Esophagus muscularis mucosa (tissue), 4 donors: ENCODE measurements around the gene HS3ST4. TPM values are rescaled to one million over a fixed set of nuclear protein-coding genes. Genes with fewer than 3 reads are reported as not detected.

Source experiments
- DNase-seq: peaks from one replicate; pipeline ENCODE4 v3.0.0-alpha.2; 2017; ENCODE audit errors: extremely low spot score
- H3K27ac ChIP-seq, 4 donors: fragments of 200-600 bp; sonication (generic); replicated peaks in 1 of 4; 1 replicate in 3 of 4; 2 replicates in 1 of 4; pipeline ENCODE4 v1.5.1; 2016 to 2019; ENCODE audit warnings: mild to moderate bottlenecking in 1 of 4
- H3K27me3 ChIP-seq, 4 donors: fragments of 200-600 bp; sonication (generic); one replicate each; pipeline versions ENCODE4 v1.5.1 to v1.6.0; 2016 to 2019
- H3K36me3 ChIP-seq, 4 donors: fragments of 200-600 bp; sonication (generic); one replicate each; pipeline ENCODE4 v1.5.1; 2016 to 2019
- H3K4me1 ChIP-seq, 4 donors: fragments of 200-600 bp; sonication (generic); one replicate each; pipeline ENCODE4 v1.5.1; 2016 to 2019
- H3K4me3 ChIP-seq, 4 donors: fragments of 200-600 bp; sonication (generic); 1 replicate in 2 of 4; 2 replicates in 2 of 4; pipeline ENCODE4 v1.5.1; 2016 to 2019; ENCODE audit warnings: mild to moderate bottlenecking in 4 of 4, moderate library complexity in 1 of 4
- H3K9me3 ChIP-seq, 4 donors: fragments of 200-600 bp; sonication (generic); 1 replicate in 3 of 4; 2 replicates in 1 of 4; pipeline ENCODE4 v1.5.1; 2016 to 2019
- EP300 ChIP-seq: sonication (generic); formaldehyde crosslinking; IDR thresholded peaks from one replicate; pipeline ENCODE4 v1.6.1; 2017; ENCODE audit warnings: antibody characterized with exemption
- POLR2A ChIP-seq: fragments of 450-650 bp; IDR thresholded peaks from one replicate; pipeline ENCODE4 v1.6.1; 2017; ENCODE audit warnings: antibody characterized with exemption, moderate library complexity, mild to moderate bottlenecking, low read depth
- POLR2AphosphoS5 ChIP-seq, 2 donors: sonication (generic); formaldehyde crosslinking; IDR thresholded peaks; one replicate each; pipeline ENCODE4 v1.6.1; 2017; ENCODE audit warnings: antibody characterized with exemption in 2 of 2
- WGBS: methylation state at CpG from one replicate; pipeline ENCODE4 v1.1.5; 2018; 5-methylcytosine and 5-hydroxymethylcytosine counted together
- intact Hi-C: fragments of 100-400 bp; cut with DNase I; formaldehyde crosslinking; loops from one replicate; pipeline ENCODE4 v1.15.1; 2023
- total RNA-seq, 4 donors: library from RNA; depleted of rRNA; stranded (reverse); fragments of >200 nt; gene quantifications; one replicate each; pipeline versions ENCODE4 v1.1.0 to v1.2.1, GENCODE V29; 2016
- TF ChIP-seq, protein P1 (sequence below), 3 experiments: fragments of 200-600 bp in 2 of 3; fragments of 450-650 bp in 1 of 3; sonication (generic) in 2 of 3; IDR thresholded peaks; one replicate each; pipeline ENCODE4 v1.5.1; 2017 to 2019; ENCODE audit warnings: antibody characterized with exemption in 3 of 3, mild to moderate bottlenecking in 2 of 3, moderate library complexity in 1 of 3

Gene HS3ST4
- total RNA-seq, 4 donors from 2014 or later, result not detected

DNA sequence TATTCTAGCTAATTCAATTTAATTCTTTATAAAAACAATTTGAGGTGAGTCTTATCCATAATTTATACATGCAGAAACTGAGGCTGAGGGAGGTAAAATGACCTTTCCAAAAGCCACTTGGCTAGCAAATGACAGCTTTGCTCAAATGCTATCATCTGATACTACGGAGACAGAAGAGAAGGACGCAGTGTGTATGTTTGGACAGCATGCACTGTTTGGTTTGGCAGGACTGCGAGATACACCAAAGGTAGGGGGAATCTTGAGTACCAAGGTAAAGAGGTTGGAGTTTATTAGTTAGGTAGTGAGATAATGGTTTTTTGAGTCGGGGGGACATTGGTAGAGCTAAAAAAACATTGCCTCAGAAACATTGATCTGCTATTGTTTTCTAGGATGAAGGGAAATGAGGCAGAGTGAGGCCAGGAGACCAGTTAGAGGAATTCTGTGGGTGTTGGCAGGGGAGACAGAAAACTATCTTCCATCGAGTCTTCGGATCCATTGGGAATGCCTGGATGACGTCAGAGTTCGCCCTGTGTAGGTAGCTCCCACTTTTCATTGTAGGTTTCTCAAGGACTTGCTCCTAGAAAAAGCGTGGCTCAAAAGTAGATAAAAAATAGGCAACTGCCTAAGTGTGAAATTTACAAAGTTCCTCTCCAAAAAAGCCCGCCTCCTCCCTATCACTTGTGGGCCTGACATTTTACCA lies 2.5 kb upstream of the HS3ST4 start:
- H3K36me3 ChIP-seq, result no peaks in the 10 kb centered on the region
- H3K4me1 ChIP-seq, result peaks cover 0 to 21% (median 19%) of the 10 kb centered on the region in 4 donors
- H3K27me3 ChIP-seq, result peaks cover 0 to 49% (median 22%) of the 10 kb centered on the region in 4 donors
- H3K4me3 ChIP-seq, result no peak overlapping the region
- DNase-seq, result no peak
- WGBS, result 72% methylated on average over 10 of the region's 10 CpGs
- intact Hi-C loops, result no loop called here
- TF ChIP-seq POLR2A (no peak), POLR2AphosphoS5 (IDR thresholded peaks at IDR 0.05) (no peak), EP300 (no peak)
- TF ChIP-seq, protein P1, sequence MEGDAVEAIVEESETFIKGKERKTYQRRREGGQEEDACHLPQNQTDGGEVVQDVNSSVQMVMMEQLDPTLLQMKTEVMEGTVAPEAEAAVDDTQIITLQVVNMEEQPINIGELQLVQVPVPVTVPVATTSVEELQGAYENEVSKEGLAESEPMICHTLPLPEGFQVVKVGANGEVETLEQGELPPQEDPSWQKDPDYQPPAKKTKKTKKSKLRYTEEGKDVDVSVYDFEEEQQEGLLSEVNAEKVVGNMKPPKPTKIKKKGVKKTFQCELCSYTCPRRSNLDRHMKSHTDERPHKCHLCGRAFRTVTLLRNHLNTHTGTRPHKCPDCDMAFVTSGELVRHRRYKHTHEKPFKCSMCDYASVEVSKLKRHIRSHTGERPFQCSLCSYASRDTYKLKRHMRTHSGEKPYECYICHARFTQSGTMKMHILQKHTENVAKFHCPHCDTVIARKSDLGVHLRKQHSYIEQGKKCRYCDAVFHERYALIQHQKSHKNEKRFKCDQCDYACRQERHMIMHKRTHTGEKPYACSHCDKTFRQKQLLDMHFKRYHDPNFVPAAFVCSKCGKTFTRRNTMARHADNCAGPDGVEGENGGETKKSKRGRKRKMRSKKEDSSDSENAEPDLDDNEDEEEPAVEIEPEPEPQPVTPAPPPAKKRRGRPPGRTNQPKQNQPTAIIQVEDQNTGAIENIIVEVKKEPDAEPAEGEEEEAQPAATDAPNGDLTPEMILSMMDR (IDR thresholded peaks at IDR 0.05), result no peak
- H3K9me3 ChIP-seq, result no peaks in the 10 kb centered on the region
- no peak overlapping the region for H3K27ac ChIP-seq

DNA sequence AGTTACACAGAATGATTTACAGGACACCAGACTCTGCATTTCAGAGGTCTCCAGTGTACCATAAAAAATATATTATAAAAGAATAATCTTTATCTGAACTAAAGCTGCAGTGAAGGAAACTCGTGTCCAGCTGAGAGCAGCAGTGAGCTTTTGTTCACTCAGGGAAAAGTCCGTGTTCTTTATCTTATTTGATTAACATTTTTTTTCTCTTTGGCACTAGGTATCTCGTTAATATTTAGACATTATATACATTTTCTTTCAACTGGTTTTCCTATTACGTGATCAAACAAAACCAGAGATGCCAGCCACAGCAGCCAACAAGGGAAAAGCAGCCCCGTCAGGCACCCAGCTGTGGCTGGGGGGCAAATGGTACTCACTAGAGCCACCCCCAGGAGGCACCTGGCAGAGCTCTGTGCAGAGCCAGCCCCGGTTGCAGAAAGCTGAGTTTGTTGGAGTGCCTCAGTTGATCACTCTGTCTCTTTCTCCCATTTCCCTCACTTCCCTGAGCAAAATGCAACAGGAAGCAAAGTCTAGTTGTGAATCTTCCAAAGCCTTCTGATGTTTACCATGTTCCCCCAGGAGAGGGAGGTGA lies 1.1 kb upstream of the HS3ST4 start:
- H3K27me3 ChIP-seq, result peaks cover 0 to 62% (median 23%) of the 10 kb centered on the region in 4 donors
- peaks cover 0 to 21% (median 19%) of the 10 kb centered on the region in 4 donors for H3K4me1 ChIP-seq
- intact Hi-C loops, result no loop called here
- no peak for TF ChIP-seq POLR2AphosphoS5 (IDR thresholded peaks at IDR 0.05)
- TF ChIP-seq EP300, result no peak
- TF ChIP-seq, protein P1 (IDR thresholded peaks at IDR 0.05), result no peak
- no peak for TF ChIP-seq POLR2A
- no peak overlapping the region for H3K4me3 ChIP-seq
- WGBS, result 18% methylated on average over 6 of the region's 6 CpGs
- no peaks in the 10 kb centered on the region for H3K36me3 ChIP-seq
- H3K27ac ChIP-seq, result no peak overlapping the region
- H3K9me3 ChIP-seq, result no peaks in the 10 kb centered on the region
- no peak for DNase-seq

DNA sequence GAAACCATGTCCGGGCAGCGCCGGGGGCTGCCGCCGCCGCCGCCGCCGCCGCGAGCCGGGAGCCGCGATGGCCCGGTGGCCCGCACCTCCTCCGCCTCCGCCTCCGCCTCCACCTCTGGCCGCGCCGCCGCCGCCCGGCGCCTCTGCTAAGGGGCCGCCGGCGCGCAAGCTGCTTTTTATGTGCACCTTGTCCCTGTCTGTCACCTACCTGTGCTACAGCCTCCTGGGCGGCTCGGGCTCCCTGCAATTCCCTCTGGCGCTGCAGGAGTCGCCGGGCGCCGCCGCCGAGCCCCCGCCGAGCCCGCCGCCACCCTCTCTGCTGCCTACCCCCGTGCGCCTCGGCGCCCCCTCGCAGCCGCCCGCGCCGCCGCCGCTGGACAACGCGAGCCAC lies 587 bp downstream of the HS3ST4 start:
- TF ChIP-seq EP300 (no peak), POLR2AphosphoS5 (IDR thresholded peaks at IDR 0.05) (no peak), POLR2A (no peak)
- TF ChIP-seq, protein P1 (IDR thresholded peaks at IDR 0.05), result no peak
- peaks cover 0 to 21% (median 19%) of the 10 kb centered on the region in 4 donors for H3K4me1 ChIP-seq
- H3K4me3 ChIP-seq, result peak overlapping the region in 1 of 4 donors; percentile 14
- no peaks in the 10 kb centered on the region for H3K36me3 ChIP-seq
- H3K27me3 ChIP-seq, result peaks cover 0 to 78% (median 23%) of the 10 kb centered on the region in 4 donors
- H3K27ac ChIP-seq, result no peak overlapping the region
- H3K9me3 ChIP-seq, result no peaks in the 10 kb centered on the region
- DNase-seq, result no peak
- intact Hi-C loops, result no loop called here
- no CpG with 5 or more reads among the region's 56 CpGs for WGBS

DNA sequence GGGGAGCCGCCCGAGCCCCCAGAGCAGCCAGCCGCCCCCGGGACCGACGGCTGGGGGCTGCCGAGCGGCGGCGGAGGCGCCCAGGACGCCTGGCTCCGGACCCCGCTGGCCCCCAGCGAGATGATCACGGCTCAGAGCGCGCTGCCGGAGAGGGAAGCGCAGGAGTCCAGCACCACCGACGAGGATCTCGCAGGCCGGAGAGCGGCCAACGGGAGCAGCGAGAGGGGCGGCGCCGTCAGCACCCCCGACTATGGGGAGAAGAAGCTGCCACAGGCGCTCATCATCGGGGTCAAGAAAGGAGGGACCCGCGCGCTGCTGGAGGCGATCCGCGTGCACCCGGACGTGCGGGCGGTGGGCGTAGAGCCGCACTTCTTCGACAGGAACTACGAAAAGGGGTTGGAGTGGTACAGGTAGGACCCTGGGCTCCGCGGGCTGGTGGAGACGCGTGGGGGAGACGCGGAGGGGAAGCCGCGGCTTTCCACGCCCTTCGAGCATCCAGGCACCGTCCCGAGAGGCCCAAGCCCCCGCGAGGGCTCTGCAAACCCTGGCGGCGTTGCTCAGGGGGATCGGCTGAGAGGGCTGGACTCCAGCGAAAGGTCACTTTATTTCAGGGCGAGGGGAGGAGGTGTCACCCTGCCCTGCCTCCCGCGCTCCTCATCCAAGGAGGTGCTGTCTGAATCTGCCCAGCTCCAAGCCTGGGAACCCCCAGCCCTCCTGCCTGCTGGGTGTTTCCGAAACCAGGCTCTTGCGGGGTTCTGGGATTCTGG lies 1.2 kb downstream of the HS3ST4 start:
- H3K36me3 ChIP-seq, result no peaks in the 10 kb centered on the region
- peaks cover 0 to 21% (median 19%) of the 10 kb centered on the region in 4 donors for H3K4me1 ChIP-seq
- no peaks in the 10 kb centered on the region for H3K9me3 ChIP-seq
- no peak for DNase-seq
- no peak overlapping the region for H3K27ac ChIP-seq
- TF ChIP-seq POLR2AphosphoS5 (IDR thresholded peaks at IDR 0.05), result no peak
- no peak for TF ChIP-seq POLR2A
- TF ChIP-seq, protein P1 (IDR thresholded peaks at IDR 0.05), result no peak
- no peak for TF ChIP-seq EP300
- no peak overlapping the region for H3K4me3 ChIP-seq
- WGBS, result 0% methylated on average over 18 of the region's 70 CpGs
- intact Hi-C loops, result no loop called here
- H3K27me3 ChIP-seq, result peaks cover 0 to 84% (median 23%) of the 10 kb centered on the region in 4 donors
